SK-N-SH (cell line): ENCODE measurements around the gene MINK1. TPM values are rescaled to one million over a fixed set of nuclear protein-coding genes. Genes with fewer than 3 reads are reported as not detected.

ENCODE experiments used
- CTCF ChIA-PET: fragments of 300-600, 350-600 bp; formaldehyde crosslinking; extraction: SDS; loops from one replicate; lab custom pipeline; 2021; lab: Yijun Ruan, JAX
- POLR2A ChIA-PET: fragments of 350-600 bp; sonication (Branson Sonifier 250); formaldehyde crosslinking; extraction: SDS; loops from one replicate; lab custom pipeline; 2020; ENCODE audit warnings: antibody characterized with exemption, inconsistent platforms; lab: Yijun Ruan, JAX
- DNase-seq: peaks from one replicate; pipeline ENCODE4 v3.0.0; 2012
- H2AFZ ChIP-seq: fragments of 200-600 bp; sonication (generic); 2 replicates; pipeline ENCODE4 v1.8.1; 2016; ENCODE audit warnings: antibody characterized with exemption, mild to moderate bottlenecking, low read depth
- H3F3A ChIP-seq: fragments of 200-600 bp; sonication (generic); replicated peaks from 2 replicates; pipeline ENCODE3; 2016; ENCODE audit warnings: antibody characterized with exemption, mild to moderate bottlenecking; ENCODE audit not compliant: insufficient read depth
- H3K27ac ChIP-seq, 2 experiments: fragments of 200-500 bp in 1 of 2; fragments of 200-600 bp in 1 of 2; sonication (Bioruptor generic) in 1 of 2; sonication (generic), shearing (Covaris generic) in 1 of 2; 2 replicates each; pipeline versions ENCODE4 v1.5.1 to v1.6.1; 2014 to 2016; ENCODE audit warnings: low read depth in 2 of 2, inconsistent platforms in 1 of 2, low read length in 1 of 2, mild to moderate bottlenecking in 1 of 2, mixed read lengths in 1 of 2
- H3K27me3 ChIP-seq: fragments of 200-600 bp; sonication (generic), shearing (Covaris generic); 2 replicates; pipeline ENCODE4 v1.6.1; 2016; ENCODE audit warnings: mixed run types; ENCODE audit not compliant: insufficient read depth
- H3K36me3 ChIP-seq, 2 experiments: fragments of 200-500 bp in 1 of 2; fragments of 200-600 bp in 1 of 2; sonication (Bioruptor generic) in 1 of 2; sonication (generic) in 1 of 2; replicated peaks in 1 of 2; 2 replicates each; pipeline versions ENCODE3 to v1.5.1; 2014 to 2016; ENCODE audit warnings: low read length in 1 of 2, mild to moderate bottlenecking in 1 of 2; ENCODE audit not compliant: insufficient read depth in 2 of 2, control insufficient read depth in 1 of 2
- H3K4me1 ChIP-seq, 2 experiments: fragments of 200-500 bp in 1 of 2; fragments of 200-600 bp in 1 of 2; sonication (Bioruptor generic) in 1 of 2; sonication (generic), shearing (Covaris generic) in 1 of 2; 2 replicates each; pipeline versions ENCODE4 v1.5.1 to v1.6.1; 2014 to 2016; ENCODE audit warnings: low read depth in 1 of 2, low read length in 1 of 2, mixed run types in 1 of 2; ENCODE audit not compliant: insufficient read depth in 2 of 2, control insufficient read depth in 1 of 2
- H3K4me2 ChIP-seq: fragments of 200-600 bp; sonication (generic), shearing (Covaris generic); 2 replicates; pipeline ENCODE4 v1.6.1; 2017; ENCODE audit warnings: mixed run types
- H3K4me3 ChIP-seq, 2 experiments: fragments of 200-500 bp in 1 of 2; fragments of 200-600 bp in 1 of 2; sonication (Bioruptor generic) in 1 of 2; sonication (generic), shearing (Covaris generic) in 1 of 2; 2 replicates each; pipeline versions ENCODE4 v1.5.1 to v1.8.1; 2014 to 2016; ENCODE audit warnings: low read depth in 2 of 2, inconsistent platforms in 1 of 2, low read length in 1 of 2, mild to moderate bottlenecking in 1 of 2, mixed read lengths in 1 of 2, moderate library complexity in 1 of 2
- H3K79me2 ChIP-seq: fragments of 200-600 bp; sonication (generic); 2 replicates; pipeline ENCODE4 v1.8.1; 2017; ENCODE audit warnings: mild to moderate bottlenecking; ENCODE audit not compliant: insufficient read depth
- H3K9ac ChIP-seq: fragments of 200-600 bp; sonication (generic); 2 replicates; pipeline ENCODE4 v1.6.1; 2017; ENCODE audit warnings: mixed run types
- H3K9me2 ChIP-seq: fragments of 200-600 bp; sonication (generic); 2 replicates; pipeline ENCODE4 v1.6.1; 2017; ENCODE audit warnings: mixed run types
- H3K9me3 ChIP-seq: fragments of 200-600 bp; sonication (generic); 2 replicates; pipeline ENCODE4 v1.6.1; 2017; ENCODE audit warnings: mixed run types, mild to moderate bottlenecking, moderate library complexity
- H4K20me1 ChIP-seq: fragments of 200-600 bp; sonication (generic); 2 replicates; pipeline ENCODE4 v1.6.1; 2017; ENCODE audit warnings: mild to moderate bottlenecking, mixed run types; ENCODE audit not compliant: insufficient read depth
- CHD2 ChIP-seq: fragments of 150-350 bp; IDR thresholded peaks from 2 replicates; pipeline ENCODE4 v1.6.1; 2018; ENCODE audit warnings: low read length; ENCODE audit not compliant: partially characterized antibody
- CTCF ChIP-seq: fragments of 200-600 bp; sonication (generic); IDR thresholded peaks from 2 replicates; pipeline ENCODE4 v1.6.1; 2017; ENCODE audit warnings: antibody characterized with exemption, mild to moderate bottlenecking, moderate library complexity
- EZH2phosphoT487 ChIP-seq: fragments of 200-600 bp; sonication (generic); IDR thresholded peaks from 2 replicates; pipeline ENCODE4 v1.6.1; 2017; ENCODE audit warnings: low read depth, mixed run types, mild to moderate bottlenecking, antibody characterized with exemption, moderate library complexity, borderline replicate concordance
- FOSL2 ChIP-seq: IDR thresholded peaks from 2 replicates; pipeline ENCODE4 v1.4.0; 2012; ENCODE audit warnings: low read depth, mild to moderate bottlenecking, moderate library complexity, borderline replicate concordance
- GABPA ChIP-seq: IDR thresholded peaks from 2 replicates; pipeline ENCODE4 v1.4.0; 2012; ENCODE audit warnings: low read depth, mild to moderate bottlenecking
- MEF2A ChIP-seq: IDR thresholded peaks from 2 replicates; pipeline ENCODE4 v1.4.0; 2012; ENCODE audit warnings: low read depth, borderline replicate concordance
- NRF1 ChIP-seq: IDR thresholded peaks from 2 replicates; pipeline ENCODE4 v1.6.1; 2012; ENCODE audit warnings: low read depth, mild to moderate bottlenecking, low read length
- PBX3 ChIP-seq: IDR thresholded peaks from 2 replicates; pipeline ENCODE4; 2012
- POLR2AphosphoS5 ChIP-seq: IDR thresholded peaks from 2 replicates; pipeline ENCODE4 v1.6.1; 2012; ENCODE audit warnings: low read depth, low read length
- REST ChIP-seq: IDR thresholded peaks from 2 replicates; pipeline ENCODE4 v1.6.1; 2012; ENCODE audit warnings: mild to moderate bottlenecking, low read depth, low read length, moderate library complexity
- TCF12 ChIP-seq: IDR thresholded peaks from 2 replicates; pipeline ENCODE4 v1.4.0; 2012
- USF1 ChIP-seq: IDR thresholded peaks from 2 replicates; pipeline ENCODE4 v1.4.0; 2012; ENCODE audit warnings: low read depth, borderline replicate concordance
- USF2 ChIP-seq: fragments of 150-350 bp; IDR thresholded peaks from 2 replicates; pipeline ENCODE4 v1.6.1; 2017; ENCODE audit warnings: antibody characterized with exemption, low read length, low read depth, borderline replicate concordance
- whole genome bisulfite sequencing: methylation state at CpG from one replicate; pipeline ENCODE4 v1.1.6; 2017; ENCODE audit warnings: low lambda C conversion rate; 5-methylcytosine and 5-hydroxymethylcytosine counted together
- polyA plus RNA-seq, 3 experiments: library from polyadenylated mRNA; depleted of rRNA; stranded (reverse); fragments of >200 nt; gene quantifications; 2 replicates each; pipeline ENCODE4 v1.2.3, GENCODE V29; 2012

Gene MINK1
- polyA plus RNA-seq, 1 of the 3 experiments (the other 2 are of a cell fraction): 64.7 TPM

GRCh38 chr17:4816826-4817225, 16.3 kb upstream of the MINK1 start:
- TF ChIP-seq REST: no peak
- TF ChIP-seq USF1: no peak
- no peak for TF ChIP-seq USF2
- no peak for TF ChIP-seq TCF12
- no peak for TF ChIP-seq PBX3
- no peak for TF ChIP-seq NRF1
- no peak for TF ChIP-seq POLR2AphosphoS5
- no peak for TF ChIP-seq CTCF
- no peak for TF ChIP-seq EZH2phosphoT487
- no peak for TF ChIP-seq GABPA
- TF ChIP-seq MEF2A: no peak
- TF ChIP-seq CHD2: no peak
- no peak for TF ChIP-seq FOSL2
- 77% methylated on average over 5 of the region's 13 CpGs for WGBS
- Histone ChIP-seq H4K20me1 (no peaks in the 10 kb centered on the region), H3K4me1 (no peaks in the 10 kb centered on the region), H3K9ac (no peak overlapping the region), H3K4me3 (no peak overlapping the region), H3K9me2 (no peaks in the 10 kb centered on the region), H3K27ac (no peak overlapping the region), H3K27me3 (no peaks in the 10 kb centered on the region), H3K9me3 (no peaks in the 10 kb centered on the region), H3F3A (no peaks in the 10 kb centered on the region), H3K36me3 (peaks cover 10 to 15% of the 10 kb centered on the region in 2 experiments), H3K4me2 (no peak overlapping the region), H3K79me2 (no peaks in the 10 kb centered on the region), H2AFZ (no peak overlapping the region)
- POLR2A ChIA-PET: no interaction called here
- no peak for DNase-seq
- CTCF ChIA-PET: no interaction called here
